DMS53 treated with DMSO at 0.1 percent for 48 hours (cell line): ENCODE data around the gene USP34.
"Not testable (repeated sequence)": the region's sequence is repeated elsewhere in the genome, so short reads cannot be mapped to it uniquely, and the experiment has no call there.

Experiments used
- DNase-seq: peaks from one replicate; lab custom pipeline; 2025; ENCODE audit not compliant: unreplicated experiment; lab: John Stamatoyannopoulos, UW

USP34 gene

GRCh38 chr2:61196671-61197070 is 274.2 kb downstream of the USP34 start:
- no peak for DNase-seq

DNA sequence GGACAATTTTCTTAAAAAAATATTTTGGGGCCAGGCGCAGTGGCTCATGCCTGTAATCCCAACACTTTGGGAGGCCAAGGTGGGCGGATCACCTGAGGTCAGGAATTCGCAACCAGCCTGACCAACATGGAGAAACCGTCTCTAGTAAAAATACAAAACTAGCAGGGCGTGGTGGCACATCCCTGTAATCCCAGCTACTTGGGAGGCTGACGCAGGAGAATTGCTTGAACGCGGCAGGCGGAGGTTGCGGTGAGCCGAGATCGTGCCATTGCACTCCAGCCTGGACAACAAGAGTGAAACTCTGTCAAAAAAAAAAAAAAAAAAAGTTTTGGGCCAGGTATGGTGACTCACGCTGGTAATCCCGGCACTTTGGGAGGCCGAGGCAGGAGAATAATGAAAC is 276.2 kb downstream of the USP34 start:
- not testable (repeated sequence) for DNase-seq

DNA sequence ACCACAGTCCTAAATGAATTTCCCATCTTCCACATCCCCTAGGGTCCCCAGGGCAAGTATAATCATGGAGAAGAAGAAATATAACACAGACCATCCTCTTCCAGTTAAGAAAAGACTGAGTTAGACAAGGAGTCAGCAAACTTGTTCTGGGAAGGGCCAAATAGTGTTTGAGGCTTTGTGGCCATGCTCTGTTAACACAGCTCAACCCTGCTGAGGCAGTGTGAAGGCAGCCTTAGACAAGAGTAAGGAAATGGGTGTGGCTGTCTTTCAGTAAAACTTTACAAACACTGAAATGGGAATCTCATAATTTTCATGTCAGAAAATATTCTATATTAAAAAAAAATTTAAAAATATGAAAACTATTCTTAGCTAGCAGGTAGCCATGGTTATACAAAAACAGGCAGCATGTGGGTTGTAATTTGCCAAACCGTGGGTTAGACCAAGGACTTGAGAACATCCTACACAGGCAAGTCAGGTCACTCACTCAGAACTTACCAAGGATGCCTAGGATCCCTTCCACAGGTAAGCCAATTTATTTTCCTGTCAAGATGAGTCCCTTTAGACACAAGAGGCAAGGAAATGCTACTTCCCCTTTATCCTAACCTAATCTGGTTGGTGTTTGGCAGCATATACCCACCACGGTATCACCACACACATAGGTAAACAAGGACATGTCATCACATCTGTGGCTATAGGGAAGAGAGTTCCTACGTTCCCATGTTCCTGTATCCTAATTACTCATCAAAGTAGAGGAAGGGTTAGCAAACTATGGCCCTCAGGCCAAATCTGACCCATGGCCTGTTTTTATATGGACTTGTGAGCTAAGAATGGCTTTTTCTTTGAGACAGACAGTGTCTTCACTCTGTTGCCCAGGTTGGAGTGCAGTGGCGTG is 277.0 kb downstream of the USP34 start:
- DNase-seq, result no peak

DNA sequence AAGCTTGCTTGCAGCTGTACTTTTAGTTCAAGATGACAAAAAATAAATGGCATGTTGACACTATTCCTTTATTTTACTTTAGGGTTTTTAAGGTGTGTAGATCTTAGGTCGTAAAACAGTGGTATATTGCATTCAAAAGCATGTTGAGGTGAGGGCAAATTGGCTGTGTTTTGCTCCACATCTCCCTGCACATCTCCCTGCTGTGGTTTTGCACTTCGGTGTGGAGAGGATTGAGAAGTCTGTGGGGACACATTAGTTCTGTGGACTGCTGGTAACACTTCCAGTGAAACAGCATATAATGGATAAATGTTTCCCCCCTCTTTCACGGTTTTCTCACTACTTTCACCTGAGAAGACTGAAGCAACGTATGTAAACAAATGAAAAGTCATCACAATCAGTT is 283.8 kb downstream of the USP34 start:
- DNase-seq, result no peak

GRCh38 chr2:61185231-61185728 is 285.6 kb downstream of the USP34 start:
- no peak for DNase-seq

GRCh38 chr2:61184263-61184662 is 286.6 kb downstream of the USP34 start:
- no peak for DNase-seq

- no peak for DNase-seq
Observed at GRCh38 chr2:61183795-61184194, 287.1 kb downstream of the USP34 start.

DNA sequence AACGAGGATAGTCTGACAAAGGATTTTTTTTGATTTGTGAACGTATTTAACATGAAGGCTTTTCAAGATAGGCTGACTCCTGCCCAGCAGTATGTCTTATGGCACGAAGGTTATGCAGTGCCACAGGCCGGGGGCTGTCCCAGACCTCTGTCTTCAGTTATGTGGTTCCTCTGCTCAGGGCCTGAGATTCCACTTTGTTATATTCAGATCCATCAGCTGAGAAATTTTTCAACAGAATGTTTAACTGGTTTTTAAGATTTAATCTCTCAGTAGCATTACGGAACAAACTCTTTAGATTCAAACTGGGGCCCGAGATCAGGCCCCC is 288.9 kb downstream of the USP34 start:
- DNase-seq, result no peak

DNA sequence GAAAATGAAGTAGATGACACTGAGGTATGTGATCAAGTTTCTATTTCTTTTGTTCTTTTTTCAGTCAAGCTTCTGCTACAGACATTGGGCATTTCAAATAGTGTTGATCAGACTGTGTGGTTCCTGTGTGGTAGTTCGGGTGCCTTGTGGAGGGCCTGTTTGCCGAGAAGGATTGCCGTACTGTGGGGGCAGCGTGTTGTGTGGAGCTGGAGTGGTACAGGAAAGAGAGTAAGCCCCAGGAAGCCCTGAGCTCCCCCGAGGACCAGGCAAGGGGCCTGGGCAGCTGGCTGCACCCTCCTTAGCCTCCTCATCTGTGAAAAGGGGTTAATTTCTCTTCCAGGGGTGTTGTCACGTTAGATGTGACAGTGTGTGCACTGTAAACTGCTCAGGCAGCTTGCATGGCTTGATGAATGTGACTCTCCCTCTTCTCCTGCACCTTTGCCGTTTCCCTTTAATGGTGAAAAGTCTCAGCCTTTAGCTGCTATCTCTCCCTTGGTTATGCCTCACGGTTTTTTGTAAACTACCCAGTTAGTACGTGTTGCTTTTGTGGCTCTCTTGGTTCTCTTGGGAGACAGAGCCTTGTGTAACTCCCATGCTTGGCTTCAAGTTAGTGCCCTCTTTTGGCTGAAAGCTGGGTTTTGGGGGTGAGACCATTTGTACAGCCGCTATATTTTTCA is 289.4 kb downstream of the USP34 start:
- no peak for DNase-seq

GRCh38 chr2:61180686-61181085 is 290.2 kb downstream of the USP34 start:
- DNase-seq, result no peak

GRCh38 chr2:61179701-61180639 is 290.9 kb downstream of the USP34 start:
- no peak for DNase-seq

DNA sequence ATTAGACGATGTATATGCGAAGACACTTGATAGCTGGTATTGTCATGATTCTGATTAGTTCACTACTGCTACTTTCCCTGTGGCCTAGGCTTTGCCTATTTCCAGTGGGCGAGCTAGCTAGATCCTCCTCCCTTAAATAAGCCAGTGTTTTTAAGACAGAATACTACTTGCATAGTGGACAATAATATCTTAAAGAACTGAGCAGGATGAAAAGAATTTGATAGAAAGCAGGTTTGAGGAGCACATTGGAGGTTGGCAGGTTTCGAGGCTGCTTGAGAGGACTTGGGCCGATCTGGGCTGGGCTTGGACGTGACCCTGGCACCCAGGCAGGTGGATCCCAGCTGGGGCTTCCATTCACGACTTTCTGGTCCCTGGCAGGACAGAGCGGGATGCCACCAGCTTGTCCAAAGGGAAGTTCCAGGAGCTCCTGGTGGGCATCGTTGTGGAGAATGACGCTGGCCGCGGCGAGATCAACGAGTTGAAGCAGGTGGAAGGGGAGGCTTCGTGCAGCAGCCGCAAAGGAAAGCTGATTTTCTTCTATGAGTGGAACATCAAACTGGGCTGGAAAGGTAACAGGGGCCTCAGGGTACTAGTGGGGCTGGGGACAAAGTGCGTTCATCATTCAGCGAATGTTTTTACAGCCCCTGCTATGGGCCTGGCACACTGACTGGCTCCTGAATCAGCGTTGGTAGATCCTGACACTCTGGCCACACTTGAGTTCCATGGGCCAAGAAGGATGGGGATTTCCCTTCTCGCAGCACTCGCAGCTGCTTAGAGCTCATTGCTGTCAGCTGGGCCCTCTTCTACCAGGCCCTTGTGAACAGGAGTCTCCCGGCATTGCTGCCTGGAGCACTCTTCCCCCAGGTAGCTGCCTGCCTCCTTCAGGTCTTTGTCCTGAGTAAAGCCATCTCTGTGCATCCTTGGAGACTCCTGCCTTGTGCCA is 292.0 kb downstream of the USP34 start:
- DNase-seq, result no peak

DNA sequence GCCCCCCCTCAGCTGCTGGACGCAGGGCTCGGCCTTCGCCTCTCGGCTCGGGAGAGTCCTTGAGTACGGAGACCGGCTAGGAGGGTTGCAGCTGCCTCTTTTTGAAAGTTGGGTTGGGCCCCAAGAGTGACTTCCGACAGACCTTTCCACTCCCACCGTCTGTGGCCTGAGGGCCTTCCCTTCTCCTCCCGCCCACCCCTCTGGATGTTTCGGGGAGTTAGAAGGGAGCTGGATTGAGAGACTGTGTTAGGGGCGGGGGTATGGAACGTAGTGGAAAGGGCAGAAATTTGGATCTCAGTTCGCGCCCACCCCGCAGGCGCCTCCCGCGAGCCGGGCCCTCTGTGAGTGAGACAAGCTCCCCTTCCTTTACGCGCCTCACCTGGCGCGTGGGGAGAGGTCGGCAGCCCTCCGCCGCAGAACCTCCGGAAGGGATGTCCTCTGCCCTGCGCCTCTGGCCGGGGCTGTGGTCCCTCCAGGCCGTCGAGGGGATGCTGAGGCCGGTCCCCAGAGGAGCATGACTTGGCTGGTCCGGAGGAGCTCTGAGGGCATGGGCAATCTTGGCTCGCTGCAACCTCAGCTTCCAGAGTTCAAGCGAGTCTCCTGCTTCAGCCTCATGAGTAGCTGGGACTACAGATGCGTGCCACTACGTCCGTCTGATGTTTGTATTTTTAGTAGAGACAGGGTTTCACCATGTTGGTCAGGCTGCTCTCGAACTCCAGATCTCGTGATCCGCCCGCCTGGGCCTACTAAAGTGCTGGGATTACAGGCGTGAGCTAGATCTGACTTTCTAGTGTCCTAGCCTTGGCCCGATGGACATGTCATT is 292.9 kb downstream of the USP34 start:
- DNase-seq, result no peak

- DNase-seq, result peak; percentile 90
Observed at GRCh38 chr2:61176755-61177726, 293.8 kb downstream of the USP34 start.

DNA sequence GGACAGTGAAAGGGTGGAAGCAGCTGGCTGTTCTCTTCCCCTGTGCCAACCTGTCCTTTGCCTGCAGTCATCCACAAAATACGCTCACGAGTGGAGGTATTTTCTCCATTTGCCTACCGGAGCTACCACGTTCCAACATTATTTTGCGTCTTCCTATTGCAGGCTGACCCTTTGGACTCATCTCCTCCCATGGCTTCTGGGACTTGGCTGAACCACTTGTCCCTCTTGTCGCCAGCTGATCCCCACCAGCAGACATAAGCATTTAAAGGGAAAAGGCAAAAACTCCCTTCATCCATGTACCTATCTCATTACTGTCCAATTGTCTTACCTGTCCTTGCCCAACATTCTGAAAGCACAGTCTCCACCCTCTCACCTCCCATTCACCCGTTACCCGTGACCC is 295.9 kb downstream of the USP34 start:
- no peak for DNase-seq

GRCh38 chr2:61173116-61173515 is 297.8 kb downstream of the USP34 start:
- DNase-seq, result no peak

GRCh38 chr2:61172671-61173070 is 298.2 kb downstream of the USP34 start:
- no peak for DNase-seq

DNA sequence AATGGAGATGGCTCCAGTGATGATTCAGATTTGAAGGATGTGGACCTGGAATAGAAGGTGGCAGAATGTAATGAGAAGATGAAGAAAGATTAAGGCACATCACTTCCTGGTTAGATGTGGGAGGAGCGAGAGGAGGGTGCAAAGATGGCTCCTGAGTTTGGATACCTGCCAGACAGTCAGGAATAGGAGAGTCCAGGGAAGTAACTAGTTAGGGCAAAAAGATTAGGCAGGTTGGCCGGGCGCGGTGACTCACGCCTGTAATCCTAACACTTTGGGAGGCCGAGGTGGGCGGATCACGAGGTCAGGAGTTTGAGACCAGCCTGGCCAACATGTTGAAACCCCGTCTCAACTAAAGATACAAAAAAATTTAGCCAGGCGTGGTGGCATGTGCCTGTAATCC is 303.3 kb downstream of the USP34 start:
- DNase-seq, result no peak
